Cerebellar nuclear complex (tissue), 1 donor: Measurements from ENCODE around the gene DDOST.
"Not testable (repeated sequence)": the region's sequence is repeated elsewhere in the genome, so short reads cannot be mapped to it uniquely, and the experiment has no call there.

ENCODE experiments used
- DNase-seq, 2 experiments: peaks; one replicate each; lab custom pipeline; 2025; lab: John Stamatoyannopoulos, UW

The DDOST gene

GRCh38 chr1:20691872-20692271 is 30.7 kb upstream of the DDOST start:
- DNase-seq: no peak

- DNase-seq: no peak
Observed at GRCh38 chr1:20689645-20690056, 28.5 kb upstream of the DDOST start.

- no peak for DNase-seq
Observed at GRCh38 chr1:20686883-20687725, 25.9 kb upstream of the DDOST start.

GRCh38 chr1:20685741-20686140 is 24.6 kb upstream of the DDOST start:
- DNase-seq: no peak

- no peak for DNase-seq
Observed at GRCh38 chr1:20685099-20685662, 24.0 kb upstream of the DDOST start.

- no peak for DNase-seq
Observed at GRCh38 chr1:20684651-20685050, 23.5 kb upstream of the DDOST start.

- DNase-seq: no peak
Observed at GRCh38 chr1:20684050-20684620, 23.0 kb upstream of the DDOST start.

GRCh38 chr1:20683614-20684013 is 22.4 kb upstream of the DDOST start:
- no peak for DNase-seq

GRCh38 chr1:20682571-20683236 is 21.5 kb upstream of the DDOST start:
- no peak for DNase-seq

- no peak for DNase-seq
Observed at GRCh38 chr1:20681999-20682398, 20.8 kb upstream of the DDOST start.

- DNase-seq: no peak
Observed at GRCh38 chr1:20680269-20680668, 19.1 kb upstream of the DDOST start.

- no peak for DNase-seq
Observed at GRCh38 chr1:20678599-20678998, 17.4 kb upstream of the DDOST start.

GRCh38 chr1:20673626-20674025 is 12.5 kb upstream of the DDOST start:
- DNase-seq: not testable (repeated sequence)

GRCh38 chr1:20672265-20672632 is 11.1 kb upstream of the DDOST start:
- no peak for DNase-seq

- no peak for DNase-seq
Observed at GRCh38 chr1:20670936-20671335, 9.8 kb upstream of the DDOST start.

- DNase-seq: no peak
Observed at GRCh38 chr1:20668581-20668980, 7.4 kb upstream of the DDOST start.

GRCh38 chr1:20666804-20667203 is 5.6 kb upstream of the DDOST start:
- DNase-seq: no peak

- no peak for DNase-seq
Observed at GRCh38 chr1:20666146-20666545, 5.0 kb upstream of the DDOST start.

- no peak for DNase-seq
Observed at GRCh38 chr1:20665726-20666125, 4.6 kb upstream of the DDOST start.

GRCh38 chr1:20663969-20664715 is 3.0 kb upstream of the DDOST start:
- DNase-seq: no peak

- no peak for DNase-seq
Observed at GRCh38 chr1:20663365-20663764, 2.2 kb upstream of the DDOST start.

GRCh38 chr1:20662110-20662475 is 924 bp upstream of the DDOST start:
- DNase-seq: no peak
